HG03095 (cell line): ENCODE results near the gene CAMK2B.
A peak's percentile ranks its signal among the peaks of the same experiment; 100 is the strongest.

Experiments used
- ATAC-seq: cut with Tn5 transposase; IDR thresholded peaks from one replicate; pipeline ENCODE4 v1.9.1; 2021; ENCODE audit warnings: moderate library complexity; ENCODE audit not compliant: unreplicated experiment

CAMK2B gene

GRCh38 chr7:44258423-44258760 lies 67.0 kb downstream of the CAMK2B start:
- peak; percentile 1 for ATAC-seq

GRCh38 chr7:44257618-44258422 lies 67.6 kb downstream of the CAMK2B start:
- peak; percentile 88 for ATAC-seq

GRCh38 chr7:44257213-44257612 lies 68.2 kb downstream of the CAMK2B start:
- ATAC-seq = no peak

- ATAC-seq = no peak
Measured at GRCh38 chr7:44256459-44256858, 68.9 kb downstream of the CAMK2B start.

- ATAC-seq = no peak
Measured at GRCh38 chr7:44251881-44252280, 73.5 kb downstream of the CAMK2B start.

GRCh38 chr7:44251269-44251668 lies 74.1 kb downstream of the CAMK2B start:
- ATAC-seq = no peak

GRCh38 chr7:44249639-44250234 lies 75.7 kb downstream of the CAMK2B start:
- ATAC-seq = no peak

GRCh38 chr7:44247868-44248651 lies 77.3 kb downstream of the CAMK2B start:
- no peak for ATAC-seq

- no peak for ATAC-seq
Measured at GRCh38 chr7:44246396-44247113, 78.8 kb downstream of the CAMK2B start.

GRCh38 chr7:44244282-44244681 lies 81.1 kb downstream of the CAMK2B start:
- ATAC-seq = no peak

- no peak for ATAC-seq
Measured at GRCh38 chr7:44242091-44242490, 83.3 kb downstream of the CAMK2B start.

- ATAC-seq = peak; percentile 82
Measured at GRCh38 chr7:44240983-44241510, 84.3 kb downstream of the CAMK2B start.

GRCh38 chr7:44240376-44240775 lies 85.0 kb downstream of the CAMK2B start:
- no peak for ATAC-seq

- ATAC-seq = no peak
Measured at GRCh38 chr7:44239361-44239760, 86.0 kb downstream of the CAMK2B start.

GRCh38 chr7:44238116-44238695 lies 87.2 kb downstream of the CAMK2B start:
- ATAC-seq = no peak

- ATAC-seq = no peak
Measured at GRCh38 chr7:44237696-44238095, 87.7 kb downstream of the CAMK2B start.

GRCh38 chr7:44236333-44236728 lies 89.1 kb downstream of the CAMK2B start:
- no peak for ATAC-seq

- no peak for ATAC-seq
Measured at GRCh38 chr7:44235582-44236332, 89.6 kb downstream of the CAMK2B start.

- no peak for ATAC-seq
Measured at GRCh38 chr7:44235066-44235465, 90.3 kb downstream of the CAMK2B start.
